Tibial artery (tissue), 4 donors: ENCODE data around the gene KRTAP1-3.

Source experiments
- DNase-seq, 2 donors: peaks; one replicate each; pipeline ENCODE4 v3.0.0-alpha.2; 2019
- H3K27ac ChIP-seq, 2 donors: fragments of 200-600 bp; sonication (generic) in 1 of 2; 1 replicate in 1 of 2; 2 replicates in 1 of 2; pipeline ENCODE4 v1.5.1; 2018 to 2019; ENCODE audit warnings: mild to moderate bottlenecking in 1 of 2
- H3K27me3 ChIP-seq, 2 donors: fragments of 200-600 bp; sonication (generic) in 1 of 2; one replicate each; pipeline versions ENCODE4 v1.5.1 to v1.6.0; 2016 to 2019
- H3K36me3 ChIP-seq, 3 donors: fragments of 200-600 bp; sonication (generic) in 2 of 3; one replicate each; pipeline ENCODE4 v1.5.1; 2016 to 2019; ENCODE audit warnings: mild to moderate bottlenecking in 2 of 3
- H3K4me1 ChIP-seq, 4 donors: fragments of 200-600 bp; sonication (generic) in 2 of 4; 1 replicate in 3 of 4; 2 replicates in 1 of 4; pipeline ENCODE4 v1.5.1; 2016 to 2019
- H3K4me3 ChIP-seq, 2 donors: fragments of 200-600 bp; sonication (generic) in 1 of 2; 1 replicate in 1 of 2; 2 replicates in 1 of 2; pipeline ENCODE4 v1.5.1; 2018 to 2019; ENCODE audit warnings: mild to moderate bottlenecking in 2 of 2
- H3K9me3 ChIP-seq, 3 donors: fragments of 200-600 bp; sonication (generic) in 1 of 3; one replicate each; pipeline ENCODE4 v1.5.1; 2016 to 2019
- CTCF ChIP-seq, 2 experiments: fragments of 200-600 bp in 1 of 2; fragments of 450-650 bp in 1 of 2; IDR thresholded peaks; one replicate each; pipeline ENCODE4 v1.5.1; 2017 to 2019; ENCODE audit warnings: antibody characterized with exemption in 2 of 2, mild to moderate bottlenecking in 1 of 2, moderate library complexity in 1 of 2
- intact Hi-C: fragments of 100-400 bp; cut with DNase I; formaldehyde crosslinking; loops from one replicate; pipeline ENCODE4 v1.15.0; 2023; ENCODE audit warnings: low total_unique reads

Gene KRTAP1-3

DNA sequence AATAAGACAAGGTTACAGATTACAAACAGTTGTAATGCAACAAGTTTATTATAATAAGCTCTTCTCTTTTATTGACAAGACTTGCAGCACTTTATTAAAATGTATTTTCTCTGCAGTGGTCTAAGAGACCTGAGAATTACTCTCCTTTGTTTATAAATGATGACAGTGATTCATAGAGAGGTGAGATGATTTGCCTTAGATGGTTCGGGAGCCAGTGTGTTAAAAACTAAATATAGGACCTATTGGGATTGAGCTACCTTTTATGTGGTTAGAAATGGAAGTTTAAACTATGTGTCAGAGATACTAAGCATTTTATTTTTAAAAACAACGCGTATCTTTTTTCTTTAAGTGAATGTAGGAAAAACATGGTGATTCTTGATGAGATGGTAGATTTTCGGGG is 37.8 kb downstream of the KRTAP1-3 start:
- Histone ChIP-seq H3K27me3 (peaks cover 0 to 12% of the 10 kb centered on the region in 2 donors), H3K27ac (no peak overlapping the region)
- intact Hi-C loops: no loop called here

GRCh38 chr17:40995116-40995515 is 39.6 kb downstream of the KRTAP1-3 start:
- H3K27me3 ChIP-seq: peaks cover 0 to 17% of the 10 kb centered on the region in 2 donors
- DNase-seq: no peak
- no peaks in the 10 kb centered on the region for H3K36me3 ChIP-seq
- H3K4me1 ChIP-seq: no peaks in the 10 kb centered on the region
- TF ChIP-seq CTCF (IDR thresholded peaks at IDR 0.05): no peak
- H3K4me3 ChIP-seq: no peak overlapping the region
- intact Hi-C loops: no loop called here
- no peaks in the 10 kb centered on the region for H3K9me3 ChIP-seq
- no peak overlapping the region for H3K27ac ChIP-seq

More for the DNA sequence above, 37.8 kb downstream of the KRTAP1-3 start:
- Histone ChIP-seq H3K9me3 (no peaks in the 10 kb centered on the region), H3K4me3 (no peak overlapping the region), H3K4me1 (no peaks in the 10 kb centered on the region), H3K36me3 (no peaks in the 10 kb centered on the region)
- no peak for TF ChIP-seq CTCF (IDR thresholded peaks at IDR 0.05)
- no peak for DNase-seq

DNA sequence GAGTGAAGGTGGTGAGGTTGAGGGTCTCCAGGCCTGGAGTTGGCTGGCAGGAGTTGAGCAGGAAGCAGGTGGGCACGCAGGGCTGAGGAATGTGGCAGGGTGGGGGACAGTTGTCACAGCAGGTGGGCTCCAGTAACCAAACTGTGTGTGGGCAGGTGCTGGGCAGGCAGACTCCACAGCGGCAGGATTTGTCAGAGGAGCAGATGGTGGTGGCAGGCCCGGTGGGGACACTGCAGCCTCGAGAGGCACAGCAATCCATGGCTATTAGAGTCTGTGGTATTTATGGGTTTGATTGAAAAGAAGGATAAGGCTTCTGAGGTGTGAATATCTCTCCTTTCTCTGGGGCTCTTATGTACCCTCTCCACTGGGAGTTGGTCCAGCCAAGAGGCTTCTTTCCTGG is 40.8 kb downstream of the KRTAP1-3 start, which contains the start of gene KRTAP3-3:
TSS of gene KRTAP3-3 (minus strand) at position 326 of the 400 bp plus-strand sequence. CDS start at position 259, 67 bp downstream.
- intact Hi-C loops: no loop called here
- Histone ChIP-seq H3K9me3 (no peaks in the 10 kb centered on the region), H3K36me3 (no peaks in the 10 kb centered on the region), H3K4me3 (no peak within 1 kb of the TSS), H3K4me1 (no peaks in the 10 kb centered on the region), H3K27ac (no peak within 1 kb of the TSS), H3K27me3 (peaks cover 0 to 17% of the 10 kb centered on the region in 2 donors)
- TF ChIP-seq CTCF (IDR thresholded peaks at IDR 0.05): no peak
- DNase-seq: no peak

- intact Hi-C loops: no loop called here
- Histone ChIP-seq H3K4me3 (no peak overlapping the region), H3K27me3 (peaks cover 0 to 17% of the 10 kb centered on the region in 2 donors), H3K4me1 (no peaks in the 10 kb centered on the region), H3K27ac (no peak overlapping the region), H3K36me3 (no peaks in the 10 kb centered on the region), H3K9me3 (no peaks in the 10 kb centered on the region)
- no peak for DNase-seq
- no peak for TF ChIP-seq CTCF (IDR thresholded peaks at IDR 0.05)
Observed at GRCh38 chr17:40993084-40993483, 41.6 kb downstream of the KRTAP1-3 start.

GRCh38 chr17:40992666-40993065 is 42.0 kb downstream of the KRTAP1-3 start:
- DNase-seq: no peak
- Histone ChIP-seq H3K4me3 (no peak overlapping the region), H3K27me3 (peaks cover 0 to 17% of the 10 kb centered on the region in 2 donors), H3K36me3 (no peaks in the 10 kb centered on the region), H3K9me3 (no peaks in the 10 kb centered on the region), H3K27ac (no peak overlapping the region), H3K4me1 (no peaks in the 10 kb centered on the region)
- no peak for TF ChIP-seq CTCF (IDR thresholded peaks at IDR 0.05)
- intact Hi-C loops: no loop called here

- DNase-seq: no peak
- Histone ChIP-seq H3K4me1 (no peaks in the 10 kb centered on the region), H3K27ac (no peak overlapping the region), H3K36me3 (no peaks in the 10 kb centered on the region), H3K4me3 (no peak overlapping the region), H3K9me3 (no peaks in the 10 kb centered on the region), H3K27me3 (peaks cover 0 to 5% of the 10 kb centered on the region in 2 donors)
- intact Hi-C loops: no loop called here
- no peak for TF ChIP-seq CTCF (IDR thresholded peaks at IDR 0.05)
Observed at GRCh38 chr17:40986920-40987319, 47.8 kb downstream of the KRTAP1-3 start.
